ENCODE data around the gene PIAS4.

Gene PIAS4

GRCh38 chr19:3985643-3986259, 21.8 kb upstream of the PIAS4 start (continued):
- TF ChIP-seq SCRT2 (tag by site-specific recombination; IDR thresholded peaks at IDR 0.05) (no peak), ZNF280D (tag by site-specific recombination; IDR thresholded peaks at IDR 0.05) (no peak), ZNF561 (tag by site-specific recombination; IDR thresholded peaks at IDR 0.05; ENCODE audit: borderline replicate concordance) (no peak), ZNF596 (tag by site-specific recombination; IDR thresholded peaks at IDR 0.05) (no peak)

GRCh38 chr19:3986260-3987041, 21.1 kb upstream of the PIAS4 start:
- Histone ChIP-seq H3K4me1 (ENCODE audit: control insufficient read depth, insufficient read depth, low read length) (peaks cover 11% of the 10 kb centered on the region; the same call in 1 of the 2 replicates), H3K36me3 (ENCODE audit: control insufficient read depth in 2 of 2, insufficient read depth in 1 of 2, low read length in 2 of 2) (peaks cover 11 to 35% of the 10 kb centered on the region in 2 experiments), H3K27ac (ENCODE audit: extremely low read depth, low read depth, low read length) (peak overlapping the region; percentile 100), H3K9me3 (ENCODE audit: control insufficient read depth, insufficient read depth, low read depth, low read length) (no peaks in the 10 kb centered on the region), H3K4me3 (ENCODE audit: low read depth, low read length) (peak overlapping the region; percentile 25)
- CTCF ChIA-PET: interaction anchor here (0.9 to 1.9 kb wide), 10 partner anchors 11 to 215 kb away, joined by 3 to 13 read pairs (median 5); partner anchors contain the start of genes NMRK2 and PIAS4
- POLR2A ChIA-PET: interaction anchor here (1.1 to 8.3 kb wide), 8 partner anchors 10 to 224 kb away, joined by 5 to 258 read pairs (median 7); partner anchors contain the start of genes DAPK3 and MRPL54
- TF ChIP-seq ZNF639 (tag by site-specific recombination; IDR thresholded peaks at IDR 0.05) (peak; percentile 44; the same call in 1 of the 2 replicates), ZNF629 (tag by site-specific recombination; IDR thresholded peaks at IDR 0.05) (peak; percentile 46), ZNF341 (tag by site-specific recombination; IDR thresholded peaks at IDR 0.05; ENCODE audit: low read depth) (peak; percentile 63), ZNF394 (tag by site-specific recombination; IDR thresholded peaks at IDR 0.05; ENCODE audit: borderline replicate concordance) (no peak), PBX3 (CRISPR knock-in tag; IDR thresholded peaks at IDR 0.05) (no peak), ZNF692 (tag by site-specific recombination; IDR thresholded peaks at IDR 0.05) (0 out of 2 replicates have a peak, but pooled peaks have one; percentile 30), ZNF366 (tag by site-specific recombination; conservative IDR thresholded peaks at IDR 0.05) (peak; percentile 88), SP7 (tag by site-specific recombination; IDR thresholded peaks at IDR 0.05) (peak; percentile 74), PRDM6 (tag by site-specific recombination; IDR thresholded peaks at IDR 0.05) (peak; percentile 55; the same call in 1 of the 2 replicates), SALL2 (tag by site-specific recombination; IDR thresholded peaks at IDR 0.05; ENCODE audit: borderline replicate concordance) (no peak), ZNF654 (tag by site-specific recombination; IDR thresholded peaks at IDR 0.05; ENCODE audit: low read depth) (peak; percentile 50), IKZF3 (tag by site-specific recombination; IDR thresholded peaks at IDR 0.05) (peak; percentile 88), ZBTB7A (tag by site-specific recombination; IDR thresholded peaks at IDR 0.05; ENCODE audit: low read depth) (no peak), ZNF670 (tag by site-specific recombination; IDR thresholded peaks at IDR 0.05; ENCODE audit: low read depth) (no peak), PRDM1 (tag by site-specific recombination; IDR thresholded peaks at IDR 0.05) (peak; percentile 69; the same call in 1 of the 2 replicates), ZNF239 (tag by site-specific recombination; IDR thresholded peaks at IDR 0.05) (no peak), ZNF184 (tag by site-specific recombination; IDR thresholded peaks at IDR 0.05) (peak; percentile 60; the same call in 1 of the 2 replicates), ZBTB48 (tag by site-specific recombination; IDR thresholded peaks at IDR 0.05) (peak; percentile 58; the same call in 1 of the 2 replicates), ZNF837 (tag by site-specific recombination; IDR thresholded peaks at IDR 0.05) (no peak), BCL11B (tag by site-specific recombination; IDR thresholded peaks at IDR 0.05; ENCODE audit: low read depth) (0 out of 2 replicates have a peak, but pooled peaks have one; percentile 29)

Data from HEK293 (cell line).